GM12891 (cell line): Measurements from ENCODE around the gene FAM120AOS.

Source experiments
- PAX5 ChIP-seq: IDR thresholded peaks from 2 replicates; pipeline ENCODE4 v1.6.1; 2011; ENCODE audit warnings: low read length, moderate library complexity, mild to moderate bottlenecking; ENCODE audit not compliant: insufficient read depth, severe bottlenecking
- POLR2A ChIP-seq: IDR thresholded peaks from 2 replicates; pipeline ENCODE4 v1.6.1; 2011; ENCODE audit warnings: low read depth, low read length, control low read depth
- POLR2AphosphoS5 ChIP-seq: IDR thresholded peaks from 2 replicates; pipeline ENCODE4 v1.6.1; 2011; ENCODE audit warnings: low read depth, low read length, control low read depth
- POU2F2 ChIP-seq: IDR thresholded peaks from 2 replicates; pipeline ENCODE4 v1.6.1; 2011; ENCODE audit warnings: low read depth, mild to moderate bottlenecking, control low read depth, low read length, moderate library complexity
- SPI1 ChIP-seq: IDR thresholded peaks from 2 replicates; pipeline ENCODE4 v1.6.1; 2011; ENCODE audit warnings: low read depth, low read length, control low read depth
- TAF1 ChIP-seq: IDR thresholded peaks from 2 replicates; pipeline ENCODE4 v1.6.1; 2011; ENCODE audit warnings: low read depth, low read length, control low read depth

DNA sequence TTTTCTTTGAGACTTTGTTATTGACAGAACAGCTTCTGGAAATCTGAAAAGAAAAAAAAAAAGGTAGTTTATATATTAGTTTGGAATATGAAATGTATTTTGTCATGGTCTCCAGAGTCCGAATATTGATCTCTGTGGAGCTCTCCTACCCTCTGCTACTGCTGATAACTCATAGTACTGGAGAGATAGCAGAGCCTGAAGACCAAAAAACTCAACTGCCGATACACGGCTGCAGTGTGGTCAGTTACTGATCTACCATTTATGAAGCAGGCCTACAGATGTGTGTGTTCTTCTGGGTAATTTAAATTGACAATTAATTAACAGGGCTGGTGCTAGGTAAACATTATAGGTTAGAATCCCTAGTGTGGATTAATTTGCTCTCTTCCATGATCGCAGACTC, 5.7 kb downstream of the FAM120AOS start:
- no peak for TF ChIP-seq POLR2A
- no peak for TF ChIP-seq SPI1
- TF ChIP-seq POLR2AphosphoS5, result no peak
- TF ChIP-seq PAX5, result no peak
- no peak for TF ChIP-seq TAF1
- no peak for TF ChIP-seq POU2F2
